ENCODE measurements around the gene ADGRB3.

GRCh38 chr6:69084746-69085335 is 449.8 kb downstream of the ADGRB3 start:
- TF ChIP-seq RFX5 (IDR thresholded peaks at IDR 0.05; ENCODE audit: low read depth, low read length) (no peak), SPI1 (IDR thresholded peaks at IDR 0.05; ENCODE audit: borderline replicate concordance, insufficient read depth, low read depth, low read length) (no peak), FOXM1 (IDR thresholded peaks at IDR 0.05; ENCODE audit: low read depth, low read length) (no peak), SIN3A (IDR thresholded peaks at IDR 0.05; ENCODE audit: low read depth, low read length) (no peak), REST (IDR thresholded peaks at IDR 0.05; ENCODE audit: low read depth, low read length) (no peak), ZBTB11 (CRISPR knock-in tag; IDR thresholded peaks at IDR 0.05) (no peak), ZBTB33 (IDR thresholded peaks at IDR 0.05) (no peak), POLR2AphosphoS5 (IDR thresholded peaks at IDR 0.05; ENCODE audit: low read length) (no peak), ZBED1 (IDR thresholded peaks at IDR 0.05; ENCODE audit: borderline replicate concordance) (no peak), ATF3 (IDR thresholded peaks at IDR 0.05; ENCODE audit: borderline replicate concordance, extremely low read depth, low read depth, low read length) (no peak)
